ENCODE data around the gene PNMA6F.

DNA sequence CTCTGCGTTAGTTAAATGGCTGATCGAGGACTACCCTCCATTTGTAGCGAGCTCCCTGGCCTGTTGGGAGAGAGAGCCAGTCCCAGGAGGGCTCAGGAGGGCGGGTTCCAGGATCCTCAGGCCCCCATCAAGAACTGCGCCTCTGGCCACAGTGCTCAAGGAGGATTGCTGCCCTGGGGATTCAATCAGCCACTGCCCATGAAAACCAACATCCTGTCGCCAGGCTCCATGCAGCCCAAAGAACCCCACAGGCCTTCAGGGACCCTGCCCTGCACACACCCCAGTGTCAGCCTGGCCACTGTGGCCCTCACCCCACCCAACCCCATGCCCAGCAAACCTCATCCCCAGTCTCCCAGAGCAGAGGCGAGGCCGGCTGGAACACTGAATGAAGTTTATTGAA lies 4.3 kb downstream of the PNMA6F start:
- TF ChIP-seq EZH2 (IDR thresholded peaks at IDR 0.05; ENCODE audit: low read depth, low read length, severe bottlenecking) (no peak), POLR2AphosphoS5 (IDR thresholded peaks at IDR 0.05; ENCODE audit: low read depth, low read length) (no peak), RAD21 (IDR thresholded peaks at IDR 0.05 in 1 of 2, conservative IDR thresholded peaks at IDR 0.05 in 1 of 2; ENCODE audit: low read depth in 2 of 2, low read length in 2 of 2) (no peak), TEAD4 (IDR thresholded peaks at IDR 0.05; ENCODE audit: low read depth, low read length) (no peak), SP1 (IDR thresholded peaks at IDR 0.05; ENCODE audit: low read depth, low read length) (no peak), JUND (IDR thresholded peaks at IDR 0.05; ENCODE audit: low read length) (no peak), SUZ12 (IDR thresholded peaks at IDR 0.05; ENCODE audit: low read length) (no peak), POLR2A (IDR thresholded peaks at IDR 0.05; ENCODE audit: control extremely low read depth in 1 of 2, low read depth in 2 of 2, low read length in 2 of 2) (no peak), TBP (IDR thresholded peaks at IDR 0.05; ENCODE audit: low read depth, low read length) (no peak)
- TF ChIP-seq, protein P1, sequence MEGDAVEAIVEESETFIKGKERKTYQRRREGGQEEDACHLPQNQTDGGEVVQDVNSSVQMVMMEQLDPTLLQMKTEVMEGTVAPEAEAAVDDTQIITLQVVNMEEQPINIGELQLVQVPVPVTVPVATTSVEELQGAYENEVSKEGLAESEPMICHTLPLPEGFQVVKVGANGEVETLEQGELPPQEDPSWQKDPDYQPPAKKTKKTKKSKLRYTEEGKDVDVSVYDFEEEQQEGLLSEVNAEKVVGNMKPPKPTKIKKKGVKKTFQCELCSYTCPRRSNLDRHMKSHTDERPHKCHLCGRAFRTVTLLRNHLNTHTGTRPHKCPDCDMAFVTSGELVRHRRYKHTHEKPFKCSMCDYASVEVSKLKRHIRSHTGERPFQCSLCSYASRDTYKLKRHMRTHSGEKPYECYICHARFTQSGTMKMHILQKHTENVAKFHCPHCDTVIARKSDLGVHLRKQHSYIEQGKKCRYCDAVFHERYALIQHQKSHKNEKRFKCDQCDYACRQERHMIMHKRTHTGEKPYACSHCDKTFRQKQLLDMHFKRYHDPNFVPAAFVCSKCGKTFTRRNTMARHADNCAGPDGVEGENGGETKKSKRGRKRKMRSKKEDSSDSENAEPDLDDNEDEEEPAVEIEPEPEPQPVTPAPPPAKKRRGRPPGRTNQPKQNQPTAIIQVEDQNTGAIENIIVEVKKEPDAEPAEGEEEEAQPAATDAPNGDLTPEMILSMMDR (IDR thresholded peaks at IDR 0.05; ENCODE audit: control extremely low read depth in 1 of 3, insufficient read depth in 1 of 3, low read depth in 1 of 3, low read length in 3 of 3) = no peak
- TF ChIP-seq, protein P2, sequence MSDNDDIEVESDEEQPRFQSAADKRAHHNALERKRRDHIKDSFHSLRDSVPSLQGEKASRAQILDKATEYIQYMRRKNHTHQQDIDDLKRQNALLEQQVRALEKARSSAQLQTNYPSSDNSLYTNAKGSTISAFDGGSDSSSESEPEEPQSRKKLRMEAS (IDR thresholded peaks at IDR 0.05) = no peak
- TF ChIP-seq, protein P3, sequence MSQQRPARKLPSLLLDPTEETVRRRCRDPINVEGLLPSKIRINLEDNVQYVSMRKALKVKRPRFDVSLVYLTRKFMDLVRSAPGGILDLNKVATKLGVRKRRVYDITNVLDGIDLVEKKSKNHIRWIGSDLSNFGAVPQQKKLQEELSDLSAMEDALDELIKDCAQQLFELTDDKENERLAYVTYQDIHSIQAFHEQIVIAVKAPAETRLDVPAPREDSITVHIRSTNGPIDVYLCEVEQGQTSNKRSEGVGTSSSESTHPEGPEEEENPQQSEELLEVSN (IDR thresholded peaks at IDR 0.05) = no peak
- TF ChIP-seq, protein P4, sequence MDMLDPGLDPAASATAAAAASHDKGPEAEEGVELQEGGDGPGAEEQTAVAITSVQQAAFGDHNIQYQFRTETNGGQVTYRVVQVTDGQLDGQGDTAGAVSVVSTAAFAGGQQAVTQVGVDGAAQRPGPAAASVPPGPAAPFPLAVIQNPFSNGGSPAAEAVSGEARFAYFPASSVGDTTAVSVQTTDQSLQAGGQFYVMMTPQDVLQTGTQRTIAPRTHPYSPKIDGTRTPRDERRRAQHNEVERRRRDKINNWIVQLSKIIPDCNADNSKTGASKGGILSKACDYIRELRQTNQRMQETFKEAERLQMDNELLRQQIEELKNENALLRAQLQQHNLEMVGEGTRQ (IDR thresholded peaks at IDR 0.05; ENCODE audit: low read length) = no peak

Data from H1 (cell line).